Gastrocnemius medialis (tissue), 4 donors: ENCODE measurements around the gene KCNK4.

ENCODE experiments used
- POLR2A ChIP-seq, 2 donors: fragments of 450-650 bp; IDR thresholded peaks; one replicate each; pipeline ENCODE4 v1.6.1; 2017; ENCODE audit warnings: antibody characterized with exemption in 2 of 2, mild to moderate bottlenecking in 2 of 2, moderate library complexity in 2 of 2
- TF ChIP-seq, protein P1 (sequence below), 5 experiments: fragments of 450-650 bp in 3 of 5; fragments of 200-600 bp in 2 of 5; sonication (generic) in 2 of 5; IDR thresholded peaks in 4 of 5; conservative IDR thresholded peaks in 1 of 5; 1 replicate in 4 of 5; 2 replicates in 1 of 5; pipeline ENCODE4 v1.5.1; 2016 to 2019; ENCODE audit warnings: antibody characterized with exemption in 5 of 5, mild to moderate bottlenecking in 3 of 5, moderate library complexity in 3 of 5

DNA sequence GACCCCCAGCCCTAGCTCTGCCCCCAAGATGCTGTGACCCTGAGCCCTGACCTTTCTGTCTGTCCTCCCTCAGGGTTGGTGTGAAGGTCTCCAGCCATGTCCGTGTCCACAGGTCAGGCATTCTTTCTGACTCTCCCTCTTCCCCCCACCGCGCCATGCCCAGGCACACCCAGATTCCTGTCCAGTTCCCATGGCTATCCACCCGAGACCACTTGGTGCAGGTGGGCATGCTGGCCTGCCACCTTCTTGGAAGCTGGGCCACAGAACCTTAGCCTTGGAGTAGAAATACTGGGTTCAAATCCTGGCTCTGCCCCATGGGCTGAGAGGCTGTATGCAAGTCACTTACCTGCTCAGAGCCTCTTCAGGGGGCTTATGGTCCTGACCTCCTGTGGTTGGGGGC is 42.1 kb upstream of the KCNK4 start:
- TF ChIP-seq, protein P1, sequence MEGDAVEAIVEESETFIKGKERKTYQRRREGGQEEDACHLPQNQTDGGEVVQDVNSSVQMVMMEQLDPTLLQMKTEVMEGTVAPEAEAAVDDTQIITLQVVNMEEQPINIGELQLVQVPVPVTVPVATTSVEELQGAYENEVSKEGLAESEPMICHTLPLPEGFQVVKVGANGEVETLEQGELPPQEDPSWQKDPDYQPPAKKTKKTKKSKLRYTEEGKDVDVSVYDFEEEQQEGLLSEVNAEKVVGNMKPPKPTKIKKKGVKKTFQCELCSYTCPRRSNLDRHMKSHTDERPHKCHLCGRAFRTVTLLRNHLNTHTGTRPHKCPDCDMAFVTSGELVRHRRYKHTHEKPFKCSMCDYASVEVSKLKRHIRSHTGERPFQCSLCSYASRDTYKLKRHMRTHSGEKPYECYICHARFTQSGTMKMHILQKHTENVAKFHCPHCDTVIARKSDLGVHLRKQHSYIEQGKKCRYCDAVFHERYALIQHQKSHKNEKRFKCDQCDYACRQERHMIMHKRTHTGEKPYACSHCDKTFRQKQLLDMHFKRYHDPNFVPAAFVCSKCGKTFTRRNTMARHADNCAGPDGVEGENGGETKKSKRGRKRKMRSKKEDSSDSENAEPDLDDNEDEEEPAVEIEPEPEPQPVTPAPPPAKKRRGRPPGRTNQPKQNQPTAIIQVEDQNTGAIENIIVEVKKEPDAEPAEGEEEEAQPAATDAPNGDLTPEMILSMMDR (IDR thresholded peaks at IDR 0.05 in 4 of 5, conservative IDR thresholded peaks at IDR 0.05 in 1 of 5), result no peak
- no peak for TF ChIP-seq POLR2A (IDR thresholded peaks at IDR 0.05)
